Thoracic aorta endothelial cell (primary cell): ENCODE measurements around the gene CACNA1H. TPM values are rescaled to one million over a fixed set of nuclear protein-coding genes. Genes with fewer than 3 reads are reported as not detected.

ENCODE experiments used
- total RNA-seq: library from RNA; depleted of rRNA; stranded (reverse); fragments of >200 nt; gene quantifications from 2 replicates; pipeline ENCODE4 v1.2.3, GENCODE V29; 2012

Gene CACNA1H
- total RNA-seq = under 0.01 TPM in 1 of 2 replicates, not detected in the other

DNA sequence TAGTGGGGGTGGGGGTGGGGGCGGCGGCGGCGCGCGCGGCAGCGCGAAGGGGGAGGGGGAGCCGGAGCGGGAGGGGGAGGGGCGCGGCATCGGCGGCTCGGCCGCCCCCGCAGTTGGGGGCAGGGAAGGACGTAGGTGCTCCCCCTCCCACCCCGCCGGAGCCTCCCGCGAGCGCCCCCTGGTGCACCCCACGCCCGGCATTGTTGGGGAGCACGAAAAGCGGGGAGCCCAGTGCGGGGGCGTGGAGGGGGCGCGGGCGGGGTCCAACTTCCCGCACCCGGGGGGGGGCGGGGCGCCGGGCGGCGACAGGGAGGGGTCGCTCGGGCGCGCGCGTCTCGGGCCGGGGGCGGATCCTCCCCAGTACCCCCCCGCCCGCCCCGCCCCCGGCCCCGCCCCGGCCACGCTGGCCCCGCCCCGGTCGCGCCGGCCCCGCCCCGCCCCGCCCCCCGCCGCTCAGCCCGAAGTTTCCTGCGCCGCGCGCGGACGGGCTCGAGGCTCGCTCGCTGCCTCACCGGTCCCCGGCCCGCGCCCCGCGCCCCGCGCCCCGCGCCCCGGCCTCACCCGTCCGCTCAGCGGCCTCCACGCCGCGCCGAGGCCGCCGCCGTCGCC, at the start of gene CACNA1H:
Gene CACNA1H (plus strand): TSS at position 456 of the 609 bp plus-strand sequence. CDS start 632 bp downstream, outside the sequence.

DNA sequence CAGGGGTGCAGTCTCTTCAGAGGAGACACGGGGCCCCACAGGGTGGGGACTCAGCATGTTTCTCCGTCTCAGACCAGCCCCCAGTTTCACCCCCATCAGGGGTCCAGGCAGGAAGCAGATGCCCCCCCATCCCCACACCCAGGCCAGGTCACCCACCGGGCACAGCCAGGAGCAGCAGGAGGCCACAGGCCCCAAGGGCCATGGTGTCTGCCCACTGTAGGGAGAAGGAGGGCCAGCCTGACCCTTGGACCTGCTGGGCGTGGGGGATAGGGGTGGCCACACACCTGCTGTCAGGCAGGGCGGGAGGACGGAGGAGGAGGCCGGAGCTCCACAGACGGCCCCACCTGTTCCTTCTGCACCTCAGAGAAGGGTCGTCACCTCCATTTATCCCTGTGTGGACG, 72.1 kb downstream of the CACNA1H start, which contains the start of gene TPSG1:
Gene TPSG1 (minus strand): TSS at position 218 of the 401 bp plus-strand sequence. CDS start 16 bp downstream, at position 202.

DNA sequence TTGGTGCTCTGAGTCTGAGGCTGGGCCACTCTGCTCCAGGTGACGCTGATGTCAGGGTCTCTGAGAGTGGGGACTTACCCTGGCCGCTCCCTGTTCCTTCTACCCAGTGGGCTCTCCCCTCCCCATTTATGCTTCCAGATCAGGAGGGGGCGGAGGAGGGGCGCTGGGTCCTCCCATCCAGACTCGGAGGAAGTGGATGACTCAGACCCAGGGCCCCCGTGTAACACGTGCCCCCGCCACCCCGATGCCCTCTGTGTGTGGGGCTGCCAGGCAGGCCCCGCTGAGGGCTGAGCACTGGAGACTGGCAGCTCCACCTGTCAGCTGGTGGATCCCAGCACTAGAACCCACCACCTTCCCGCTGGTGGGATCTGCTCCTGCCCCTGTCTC, 77.2 kb downstream of the CACNA1H start, which contains the start of gene TPSB2:
Gene TPSB2 (minus strand): TSS at position 101 of the 387 bp plus-strand sequence. CDS start 233 bp downstream, outside the sequence.

DNA sequence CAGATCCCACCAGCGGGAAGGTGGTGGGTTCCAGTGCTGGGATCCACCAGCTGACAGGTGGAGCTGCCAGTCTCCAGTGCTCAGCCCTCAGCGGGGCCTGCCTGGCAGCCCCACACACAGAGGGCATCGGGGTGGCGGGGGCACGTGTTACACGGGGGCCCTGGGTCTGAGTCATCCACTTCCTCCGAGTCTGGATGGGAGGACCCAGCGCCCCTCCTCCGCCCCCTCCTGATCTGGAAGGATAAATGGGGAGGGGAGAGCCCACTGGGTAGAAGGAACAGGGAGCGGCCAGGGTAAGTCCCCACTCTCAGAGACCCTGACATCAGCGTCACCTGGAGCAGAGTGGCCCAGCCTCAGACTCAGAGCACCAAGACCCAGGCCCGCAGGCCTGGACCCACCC, 87.5 kb downstream of the CACNA1H start, which contains the start of gene TPSAB1:
Gene TPSAB1 (plus strand): TSS at position 270 of the 400 bp plus-strand sequence. CDS start 234 bp downstream, outside the sequence.

DNA sequence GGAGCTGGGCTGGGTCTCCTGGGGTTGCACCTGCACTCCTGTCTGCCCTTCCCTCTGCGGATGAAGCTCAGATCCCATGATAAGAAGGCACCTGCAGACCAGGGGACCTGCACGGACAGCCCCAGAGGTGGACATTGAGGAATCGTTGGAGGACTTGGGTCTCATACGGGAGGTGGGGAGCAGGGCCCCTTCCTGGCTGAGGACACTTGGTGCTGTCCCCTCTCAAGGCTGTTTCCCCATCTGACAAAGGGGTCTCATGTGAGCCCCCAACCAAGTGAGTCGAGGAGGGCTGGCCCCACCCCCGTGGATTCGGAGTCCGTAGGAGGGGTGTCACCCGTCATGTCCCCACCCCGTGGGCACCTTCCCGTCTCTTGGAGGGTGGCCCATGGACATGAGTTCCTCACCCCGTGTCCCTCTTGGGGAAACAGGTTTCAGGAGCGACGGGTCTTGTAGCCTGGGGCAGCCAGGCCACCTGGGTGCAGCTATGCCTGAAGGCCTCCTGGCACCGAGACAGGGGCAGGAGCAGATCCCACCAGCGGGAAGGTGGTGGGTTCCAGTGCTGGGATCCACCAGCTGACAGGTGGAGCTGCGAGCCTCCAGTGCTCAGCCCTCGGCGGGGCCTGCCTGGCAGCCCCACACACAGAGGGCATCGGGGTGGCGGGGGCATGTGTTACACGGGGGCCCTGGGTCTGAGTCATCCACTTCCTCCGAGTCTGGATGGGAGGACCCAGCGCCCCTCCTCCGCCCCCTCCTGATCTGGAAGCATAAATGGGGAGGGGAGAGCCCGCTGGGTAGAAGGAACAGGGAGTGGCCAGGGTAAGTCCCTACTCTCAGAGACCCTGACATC, 102.6 kb downstream of the CACNA1H start, which contains the start of gene TPSD1:
Gene TPSD1 (plus strand): TSS at position 794 of the 847 bp plus-strand sequence. CDS start 212 bp downstream, outside the sequence.

Other genes starting within 250 kb of the CACNA1H start
- gene LMF1, start 182.1 kb upstream of the CACNA1H start, total RNA-seq = 7.7 and 13.4 TPM in 2 replicates
- gene SOX8, start 171.3 kb upstream of the CACNA1H start, total RNA-seq = 0.29 and 0.40 TPM in 2 replicates
- gene SSTR5, start 80.4 kb upstream of the CACNA1H start, total RNA-seq = not detected in 2 replicates
- not detected in 2 replicates for gene C1QTNF8, start 56.9 kb upstream of the CACNA1H start, total RNA-seq
- not detected in 2 replicates for gene TPSG1, start 72.2 kb downstream of the CACNA1H start, total RNA-seq
- gene TPSB2, start 77.1 kb downstream of the CACNA1H start, total RNA-seq = not detected in 2 replicates
- gene TPSAB1, start 87.6 kb downstream of the CACNA1H start, total RNA-seq = not detected in 2 replicates
- gene TPSD1, start 103.0 kb downstream of the CACNA1H start, total RNA-seq = not detected in 2 replicates
- gene UBE2I, start 156.5 kb downstream of the CACNA1H start, total RNA-seq = 82.0 and 102 TPM in 2 replicates
- 0.29 and 0.53 TPM in 2 replicates for gene BAIAP3, start 180.5 kb downstream of the CACNA1H start, total RNA-seq
- 49.1 and 49.2 TPM in 2 replicates for gene TSR3, start 198.8 kb downstream of the CACNA1H start, total RNA-seq
- gene GNPTG, start 198.8 kb downstream of the CACNA1H start, total RNA-seq = 18.5 and 23.9 TPM in 2 replicates